ENCODE data around the gene ZNF429.
"Not testable (repeated sequence)": the region's sequence is repeated elsewhere in the genome, so short reads cannot be mapped to it uniquely, and the experiment has no call there.

The ZNF429 gene

GRCh38 chr19:21593502-21593901 lies 88.1 kb downstream of the ZNF429 start:
- DNase-seq, result no peak

- DNase-seq, result peak; percentile 74
These were observed 88.8 kb downstream of the ZNF429 start for GRCh38 chr19:21593934-21594820.

- no peak for DNase-seq
These were observed 89.8 kb downstream of the ZNF429 start for GRCh38 chr19:21595185-21595584.

- DNase-seq, result no peak
These were observed 96.8 kb downstream of the ZNF429 start for GRCh38 chr19:21602082-21602658.

- DNase-seq, result not testable (repeated sequence)
These were observed 97.4 kb downstream of the ZNF429 start for GRCh38 chr19:21602659-21603430.

GRCh38 chr19:21603431-21604231 lies 98.2 kb downstream of the ZNF429 start:
- no peak for DNase-seq

GRCh38 chr19:21604351-21604926 lies 99.0 kb downstream of the ZNF429 start:
- peak; percentile 60 for DNase-seq
